IPS-NIHi7 (cell line): ENCODE results near the gene MCM8.

Experiments
- DNase-seq: peaks from one replicate; pipeline ENCODE4 v3.0.0; 2012; ENCODE audit warnings: mixed read lengths; ENCODE audit errors: extremely low spot score

Gene MCM8

DNA sequence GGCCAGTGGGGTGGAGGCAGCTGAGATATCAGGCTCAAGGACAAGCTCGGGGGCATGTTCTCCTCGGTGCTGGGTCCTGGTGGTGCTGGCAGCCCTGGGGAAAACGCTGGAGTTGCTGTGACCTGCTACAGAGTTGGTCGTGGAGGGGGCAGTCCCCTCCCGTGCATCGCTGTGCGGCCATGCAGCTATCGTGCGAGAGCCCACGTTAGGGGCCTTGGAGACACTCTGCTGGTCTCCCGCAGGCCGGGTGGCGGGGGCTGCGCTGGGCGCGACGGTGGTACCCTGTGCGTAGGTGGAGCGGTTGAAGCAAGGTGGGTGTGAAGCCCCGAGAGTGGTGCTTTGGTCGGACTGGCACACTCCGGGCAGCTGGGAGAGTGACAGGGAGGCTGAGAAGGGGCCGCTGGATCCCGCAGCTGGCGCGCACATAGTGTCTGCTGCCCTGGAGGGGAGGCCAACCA lies 91.4 kb downstream of the MCM8 start:
- no peak for DNase-seq

DNA sequence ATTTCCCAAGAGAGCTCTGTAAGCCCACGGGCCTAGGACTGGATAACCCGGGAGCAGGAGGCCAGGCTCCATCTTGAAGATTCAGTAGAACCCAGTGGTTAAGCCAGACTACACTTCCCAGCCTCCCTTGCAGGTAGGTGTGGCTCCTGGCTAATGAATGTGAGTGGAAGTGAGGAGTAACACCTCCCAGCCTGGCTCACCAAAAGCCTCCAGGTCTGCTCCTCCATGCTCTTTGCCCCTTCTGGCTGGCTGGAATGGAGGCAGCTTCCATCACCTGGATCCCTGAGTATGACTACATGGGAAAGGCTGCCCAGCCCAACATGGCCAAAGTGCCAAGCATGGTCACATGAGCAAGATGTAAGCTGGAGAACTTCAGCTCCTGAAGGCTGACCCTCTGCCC lies 93.7 kb downstream of the MCM8 start:
- DNase-seq, result peak; percentile 58

DNA sequence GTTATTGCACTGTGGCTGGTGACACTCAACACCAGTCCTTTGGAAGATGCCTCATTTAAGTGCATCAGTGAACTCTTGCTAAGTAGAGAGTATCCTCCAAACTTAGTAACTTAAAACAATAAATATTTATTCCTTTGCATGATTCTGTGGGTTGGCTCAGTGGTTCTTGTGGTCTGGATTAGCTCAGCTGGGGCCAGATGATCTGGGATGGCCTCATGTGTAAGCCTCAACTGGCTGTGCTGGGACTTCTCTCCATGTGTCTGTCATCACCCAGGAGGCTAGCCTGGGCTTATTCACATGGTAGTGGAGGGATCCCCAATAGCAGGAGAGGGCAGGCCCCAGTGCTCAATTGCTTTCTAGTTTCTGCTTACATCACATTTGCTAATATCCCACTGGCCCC lies 95.1 kb downstream of the MCM8 start:
- no peak for DNase-seq

DNA sequence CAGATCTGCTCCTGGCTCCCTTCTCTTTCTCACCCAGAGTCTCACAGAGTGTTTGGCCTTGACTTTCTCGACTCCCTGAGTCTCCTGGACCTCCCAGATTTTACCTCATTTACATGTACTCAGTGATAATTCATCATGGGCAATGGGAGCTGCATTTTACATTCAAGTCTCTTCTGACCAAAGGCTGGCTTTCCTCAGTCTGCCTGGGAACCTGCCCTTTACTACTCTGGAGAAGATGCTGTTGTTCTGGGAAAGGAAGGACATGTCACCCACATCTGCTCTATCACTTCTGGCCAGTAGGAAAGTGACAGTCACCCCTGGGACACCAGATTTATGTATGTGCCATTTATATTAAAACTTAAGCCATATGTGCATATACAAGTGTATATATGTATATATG lies 96.0 kb downstream of the MCM8 start:
- no peak for DNase-seq

DNA sequence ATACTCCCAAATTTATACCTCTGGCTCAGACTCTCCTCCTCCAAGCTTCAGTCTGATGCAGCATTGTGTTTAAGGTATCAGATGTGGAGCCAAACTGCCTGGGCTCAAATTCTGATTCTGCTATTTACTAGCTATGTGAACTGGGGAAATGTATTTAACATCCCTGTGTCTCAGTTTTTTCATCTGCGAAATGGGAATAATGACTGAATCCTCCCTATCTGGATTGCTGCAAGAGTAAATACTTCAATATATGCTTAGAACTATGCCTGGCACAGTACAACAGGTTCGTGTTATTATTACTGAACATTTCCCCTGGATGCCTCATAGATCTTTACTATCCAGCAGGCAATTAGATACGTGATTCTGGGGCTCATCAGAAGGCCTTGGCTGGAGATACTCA lies 97.9 kb downstream of the MCM8 start:
- DNase-seq, result no peak
